Activated naive CD4-positive, alpha-beta T cell treated with Interleukin-2 at 50 U/mL for 16 hours (primary cell): ENCODE results near the gene COX10.
"Not testable (repeated sequence)": the region's sequence is repeated elsewhere in the genome, so short reads cannot be mapped to it uniquely, and the experiment has no call there.

Source experiments
- DNase-seq: peaks from one replicate; pipeline ENCODE4 v3.0.0-alpha.2; 2020

Gene COX10

DNA sequence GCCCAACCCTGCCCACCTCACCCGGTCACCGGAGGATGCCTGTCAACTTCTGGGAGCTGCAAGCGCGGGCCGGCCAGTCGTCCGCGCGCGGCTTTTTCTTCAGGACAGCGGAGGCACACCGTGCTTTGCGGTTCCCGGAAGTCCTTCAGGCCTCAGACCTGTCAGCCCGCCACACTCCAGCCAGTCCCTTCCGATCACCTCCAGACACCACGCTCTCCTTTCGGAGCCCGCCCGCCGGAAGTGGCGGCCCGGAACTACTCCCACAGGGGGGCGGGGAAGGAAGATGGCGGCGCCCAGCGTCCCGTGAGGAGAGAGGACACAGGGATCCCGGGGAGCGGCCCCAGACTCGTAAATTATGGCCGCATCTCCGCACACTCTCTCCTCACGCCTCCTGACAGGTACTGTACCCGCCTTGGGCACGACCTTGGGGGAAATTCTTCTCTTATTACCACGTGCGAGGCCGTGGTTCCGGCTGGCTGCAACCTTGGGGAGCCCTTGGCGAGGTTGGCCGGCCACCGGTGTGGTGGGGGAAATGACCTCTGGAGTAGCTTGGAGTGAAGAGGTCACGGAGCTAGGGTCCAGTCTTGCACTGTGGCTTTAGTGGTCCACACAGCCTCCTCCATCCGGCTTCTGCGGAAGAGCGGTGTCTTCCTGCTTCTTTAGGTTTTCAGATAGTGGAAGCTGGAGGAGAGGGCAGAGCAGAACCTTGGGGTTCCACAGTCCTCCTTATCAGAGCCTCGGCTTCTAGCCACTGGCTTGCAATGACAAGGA, at the start of gene COX10:
Gene COX10, plus strand, starts transcription at position 254 of the 771 bp plus-strand sequence. Its CDS starts 102 bp downstream, at position 356.
- DNase-seq: peak; percentile 89

DNA sequence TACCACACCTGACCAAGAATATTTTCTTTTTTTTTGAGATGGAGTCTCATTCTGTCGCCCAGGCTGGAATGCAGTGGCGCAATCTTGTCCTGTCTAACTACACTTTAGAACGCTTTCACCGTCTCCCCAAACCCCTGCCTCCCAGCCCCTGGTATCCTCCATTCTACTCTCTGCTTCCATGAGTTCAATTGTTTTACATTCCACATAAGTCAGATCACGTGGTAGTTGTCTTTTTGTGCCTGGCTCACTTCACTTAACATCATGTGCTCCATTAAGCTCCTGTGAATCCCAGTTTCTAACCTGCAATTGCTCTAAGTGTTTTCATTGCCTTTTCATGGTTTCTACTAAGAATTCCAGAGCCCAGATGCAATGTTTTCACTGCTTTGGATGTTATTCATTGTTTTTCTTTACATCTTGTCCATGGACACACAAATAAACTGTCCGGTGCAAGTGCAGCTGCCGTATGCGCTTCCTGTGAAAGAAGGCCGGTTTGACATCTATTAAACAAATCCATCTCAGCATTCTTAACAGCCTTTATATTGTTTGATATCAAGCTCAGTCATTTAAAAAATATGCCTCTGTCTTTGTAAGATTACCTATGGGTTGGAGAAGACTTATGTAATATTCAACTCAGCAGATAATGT, 47.5 kb upstream of the COX10 start:
- DNase-seq: not testable (repeated sequence)

DNA sequence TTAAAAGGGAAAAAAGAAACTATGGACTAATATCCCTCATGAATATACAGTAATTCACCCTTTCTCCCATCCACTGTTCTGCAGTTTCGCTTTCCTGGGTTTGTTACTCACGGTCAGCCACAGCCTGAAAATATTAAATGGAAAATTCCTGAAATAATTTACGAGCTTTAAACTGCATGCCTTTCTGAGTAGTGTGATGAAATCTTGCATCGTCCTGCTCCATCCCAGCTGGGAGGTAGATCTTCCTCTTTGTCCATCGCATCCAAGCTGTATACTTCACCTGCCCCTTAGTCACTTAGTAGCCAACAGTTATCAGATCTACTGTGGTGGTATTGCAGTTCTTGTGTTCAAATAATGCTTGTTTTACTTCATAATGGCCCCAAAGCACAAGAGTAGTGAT, 39.5 kb upstream of the COX10 start:
- not testable (repeated sequence) for DNase-seq

DNA sequence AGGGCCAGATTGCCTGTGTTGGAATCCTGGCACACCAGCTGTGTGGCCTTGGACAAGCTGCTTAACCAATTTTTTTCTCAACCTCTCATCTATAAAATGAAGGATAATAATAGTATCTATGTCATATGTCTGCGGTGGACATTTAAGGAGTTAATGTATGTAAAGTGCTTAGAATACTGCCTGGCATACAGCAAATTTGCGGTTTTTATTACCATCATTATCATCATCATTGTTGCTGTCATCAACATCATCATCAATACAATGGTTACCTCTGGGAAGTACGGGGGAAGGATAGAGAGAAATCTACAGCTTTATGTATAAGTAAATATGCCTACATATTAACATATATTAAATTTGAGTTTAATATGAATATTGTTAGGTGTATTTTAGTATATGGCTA, 37.1 kb upstream of the COX10 start:
- DNase-seq: no peak

DNA sequence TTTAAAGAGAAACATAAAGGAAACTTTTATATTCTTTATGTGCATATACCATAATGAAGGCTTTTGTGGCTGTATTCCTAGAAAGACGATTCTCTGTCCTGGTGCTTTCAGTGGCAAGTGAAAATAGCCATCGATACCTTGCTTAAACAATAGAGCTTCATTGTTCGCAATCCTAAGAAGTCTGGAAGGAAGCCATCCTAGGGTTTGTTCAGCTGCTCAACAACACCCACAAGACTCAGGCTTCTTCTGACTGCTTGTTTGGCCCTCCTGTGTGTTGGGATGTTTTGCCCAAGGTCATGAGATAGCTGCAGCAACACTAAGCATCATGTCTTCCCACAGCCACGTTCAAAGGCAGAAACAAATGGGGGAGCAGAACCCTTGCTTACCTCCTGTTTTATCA, 36.1 kb upstream of the COX10 start:
- DNase-seq: no peak

DNA sequence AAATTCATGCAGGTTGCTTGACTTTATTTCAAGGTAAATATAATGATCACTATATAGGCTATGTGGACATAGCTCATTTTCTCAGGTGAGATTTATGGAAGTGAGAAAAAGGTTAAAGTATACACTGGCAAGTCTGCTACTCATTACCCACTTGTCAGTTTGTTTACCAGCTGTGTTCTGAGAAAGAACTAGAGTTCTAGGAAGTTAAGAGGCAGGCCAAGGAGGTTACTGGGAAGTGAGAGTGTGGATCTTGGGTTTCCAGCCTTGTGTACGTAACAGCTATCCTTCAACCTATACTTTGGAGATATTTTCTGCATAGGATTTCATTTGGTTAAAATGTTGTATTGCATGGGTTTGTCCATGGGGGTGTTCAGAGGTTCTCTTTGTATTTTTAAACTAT, 31.9 kb upstream of the COX10 start:
- no peak for DNase-seq

DNA sequence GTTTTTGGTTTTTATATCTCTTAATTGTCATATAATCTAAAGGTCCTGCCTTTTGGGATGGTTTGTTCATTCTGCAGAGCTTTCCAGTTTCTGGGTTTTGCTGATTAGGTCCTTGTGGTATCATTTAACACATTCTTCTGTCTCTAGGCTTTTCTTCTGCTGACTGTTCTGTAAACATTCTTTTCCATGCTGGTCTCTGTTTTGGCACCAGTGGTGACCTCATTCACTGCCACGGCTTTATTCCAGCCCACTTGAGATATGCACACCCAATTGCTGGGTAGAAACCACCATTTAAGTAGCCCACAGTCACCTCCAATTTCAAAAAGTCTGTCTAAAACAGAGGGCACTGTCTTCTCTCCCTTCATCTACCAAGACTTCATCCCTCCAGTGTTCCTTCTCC, 31.1 kb upstream of the COX10 start:
- DNase-seq: no peak

DNA sequence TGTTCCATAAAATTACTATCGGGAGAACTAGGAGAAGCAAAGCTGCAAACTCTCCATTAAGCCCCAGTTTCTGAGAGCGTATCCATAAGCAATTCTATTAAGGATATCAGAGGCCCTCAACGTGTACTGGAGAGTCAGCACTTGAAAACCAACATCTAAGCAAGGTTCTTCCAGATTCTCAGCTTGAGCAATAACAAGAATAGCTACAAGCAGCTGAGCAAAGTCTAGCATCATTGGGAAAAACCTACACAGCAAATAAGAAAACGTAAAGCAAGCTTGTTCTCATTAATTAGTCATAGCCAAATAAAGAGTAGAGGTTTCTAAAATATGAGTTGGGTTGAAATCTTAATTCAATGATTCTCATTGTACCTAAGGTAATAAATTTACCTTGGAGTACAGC, 26.9 kb upstream of the COX10 start:
- DNase-seq: no peak

DNA sequence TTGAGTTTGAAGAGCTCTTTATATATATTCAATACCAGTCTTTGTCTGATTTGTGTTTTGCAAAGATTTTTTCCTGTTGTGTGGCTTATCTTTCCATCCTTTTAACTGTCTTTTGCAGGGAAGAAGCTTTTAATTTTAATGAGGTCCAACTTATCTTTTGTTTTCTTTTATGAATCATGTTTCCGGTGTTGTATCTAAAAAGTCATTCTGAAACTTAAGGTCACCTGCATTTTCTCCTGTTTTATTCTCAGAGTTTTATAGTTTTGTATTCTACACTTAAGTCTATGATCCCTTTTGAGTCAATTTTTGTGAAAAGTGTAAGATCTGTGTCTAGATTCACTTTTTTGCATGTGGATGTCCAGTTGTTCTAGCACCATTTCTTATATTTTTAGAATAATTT, 24.6 kb upstream of the COX10 start:
- no peak for DNase-seq

DNA sequence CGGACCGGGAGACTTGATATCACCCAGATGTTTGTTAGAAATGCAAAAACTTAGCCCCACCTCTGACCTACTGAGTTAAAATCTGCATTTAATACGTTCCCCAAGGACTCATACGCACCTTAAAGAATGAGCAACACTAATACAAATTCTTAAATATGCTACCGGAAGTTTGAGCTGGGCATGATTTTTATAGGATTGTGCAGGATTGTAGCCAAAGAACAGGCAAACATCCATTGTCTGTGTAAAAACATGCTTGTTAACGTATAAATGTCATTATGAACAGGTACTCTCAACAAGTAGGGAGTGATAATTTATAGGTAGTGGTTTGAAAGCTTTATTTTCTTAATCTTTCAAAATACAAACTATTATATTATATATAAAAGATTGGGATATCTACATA, 22.3 kb upstream of the COX10 start:
- DNase-seq: no peak

DNA sequence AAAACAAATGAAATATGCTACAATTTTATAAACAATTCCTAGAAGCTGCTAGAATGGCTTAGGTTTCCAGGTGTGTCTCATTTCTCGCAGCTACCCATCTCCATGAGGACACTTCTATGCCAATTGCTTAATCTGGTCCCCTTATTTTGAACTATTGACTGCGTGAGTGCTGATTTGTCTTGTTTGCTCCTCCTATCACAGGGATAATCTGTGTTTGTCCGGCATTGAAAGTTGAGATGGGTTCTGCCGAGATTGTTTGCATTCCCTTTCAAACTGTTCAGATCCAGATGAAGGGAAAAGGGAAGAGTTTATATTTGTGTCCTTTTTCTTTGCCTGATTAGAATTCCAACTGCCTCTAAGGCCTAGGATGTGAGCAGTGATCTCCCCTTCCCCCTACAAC, 21.7 kb upstream of the COX10 start:
- DNase-seq: no peak

DNA sequence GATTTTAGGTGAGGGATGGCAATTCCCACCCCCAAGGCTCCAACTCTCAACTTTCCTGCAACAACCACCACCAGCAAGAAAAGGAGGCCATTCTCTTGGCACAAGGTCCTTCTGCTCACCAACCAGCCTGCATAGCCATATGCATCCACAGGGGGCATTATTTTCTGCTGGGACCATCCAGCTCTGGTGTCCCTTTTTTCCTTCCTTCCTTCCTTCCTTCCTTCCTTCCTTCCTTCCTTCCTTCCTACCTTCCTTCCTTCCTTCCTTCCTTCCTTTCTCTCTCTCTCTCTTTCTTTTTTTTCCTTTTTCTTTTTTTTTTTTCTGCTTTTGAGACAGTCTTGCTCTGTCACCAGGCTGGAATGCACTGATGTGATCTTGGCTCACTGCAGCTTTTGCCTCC, 21.1 kb upstream of the COX10 start:
- DNase-seq: no peak

DNA sequence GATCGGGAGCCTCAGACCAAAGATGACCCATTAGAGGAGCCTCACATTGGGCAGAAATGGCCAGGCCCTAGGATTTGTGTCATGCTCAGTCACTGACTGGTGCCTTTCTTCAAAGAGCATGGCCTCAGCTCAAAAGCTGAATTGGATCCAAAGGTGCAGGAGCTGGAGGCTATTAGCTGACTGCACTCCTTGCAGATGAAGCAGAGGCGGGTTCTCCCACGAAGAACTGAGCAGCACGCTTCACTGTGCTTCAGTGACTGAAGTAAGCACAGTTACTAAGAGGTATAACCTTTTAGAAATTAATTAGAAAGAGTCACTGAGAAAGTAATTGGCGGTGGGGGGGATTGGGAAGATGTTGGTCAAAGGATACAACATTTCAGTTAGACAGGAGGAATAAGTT, 18.7 kb upstream of the COX10 start:
- DNase-seq: no peak

DNA sequence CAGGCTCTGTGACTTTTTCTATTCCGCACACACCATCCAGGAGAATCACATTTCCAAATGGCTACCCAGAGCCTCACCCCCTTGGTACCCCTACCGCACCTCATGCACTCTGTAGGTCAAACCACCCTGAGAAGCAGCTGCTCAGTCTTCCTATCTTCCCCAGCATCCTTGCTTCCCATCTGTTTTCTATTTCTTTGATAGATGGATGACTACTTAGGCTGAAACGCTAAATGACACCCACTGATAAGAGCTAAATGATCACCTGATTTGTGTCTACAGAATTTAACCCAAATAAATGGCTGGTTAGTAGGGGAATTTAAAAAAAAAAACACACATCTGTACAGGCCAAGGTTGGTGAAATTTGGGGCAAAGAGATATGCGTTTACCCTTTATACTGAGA, 17.6 kb upstream of the COX10 start:
- DNase-seq: no peak

DNA sequence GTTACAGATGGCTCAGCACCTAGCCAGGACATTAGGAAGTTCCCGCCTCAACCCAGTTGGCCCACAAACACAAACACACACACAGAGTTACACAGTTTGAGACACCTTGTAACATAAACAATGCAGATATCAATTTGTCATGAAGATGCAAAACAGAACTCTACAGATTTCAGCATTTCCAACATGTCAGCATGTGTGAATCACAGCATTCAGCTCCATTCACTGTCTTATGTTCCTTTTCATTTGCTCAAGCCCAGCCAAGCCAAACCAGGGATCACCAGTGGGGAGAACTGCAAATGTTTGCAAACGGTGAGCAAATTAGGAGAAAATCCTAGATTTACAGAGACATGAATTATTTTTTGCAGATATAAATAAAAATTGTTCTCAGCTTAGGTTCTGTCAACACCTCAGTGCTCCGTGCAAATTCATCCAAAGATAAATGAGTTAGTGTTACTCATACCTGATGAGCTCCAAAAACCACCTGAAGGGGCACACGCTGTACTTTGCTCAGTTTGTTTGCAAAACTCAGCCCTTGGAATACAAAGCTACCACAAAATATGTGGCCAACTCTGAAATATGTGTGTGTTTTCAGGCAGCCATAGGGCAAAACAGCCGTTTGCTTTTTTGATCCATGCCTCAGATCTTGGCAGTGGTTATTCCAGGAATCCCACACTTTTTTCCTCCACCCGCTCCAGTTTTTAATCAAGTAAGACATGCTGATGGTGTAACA, 16.3 kb upstream of the COX10 start:
- no peak for DNase-seq

DNA sequence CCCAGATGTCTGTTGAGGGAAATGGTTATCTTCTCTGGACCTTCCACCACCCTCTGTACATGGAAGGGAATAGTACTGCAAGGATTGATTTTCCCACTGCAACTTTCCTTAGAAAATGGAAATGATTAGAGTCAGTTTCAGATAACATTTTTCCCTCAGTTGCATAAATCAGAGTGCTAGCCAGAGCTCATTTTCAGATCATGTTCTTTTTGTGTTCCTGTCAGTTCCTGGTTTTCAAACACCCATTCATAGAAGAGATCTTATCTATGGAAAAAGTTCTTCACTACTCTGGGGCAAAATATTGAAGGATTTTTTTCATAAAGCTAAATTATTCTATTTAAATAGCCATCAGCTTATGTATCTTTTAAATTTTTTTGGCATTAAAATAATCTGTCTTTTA, 11.7 kb upstream of the COX10 start:
- DNase-seq: no peak

DNA sequence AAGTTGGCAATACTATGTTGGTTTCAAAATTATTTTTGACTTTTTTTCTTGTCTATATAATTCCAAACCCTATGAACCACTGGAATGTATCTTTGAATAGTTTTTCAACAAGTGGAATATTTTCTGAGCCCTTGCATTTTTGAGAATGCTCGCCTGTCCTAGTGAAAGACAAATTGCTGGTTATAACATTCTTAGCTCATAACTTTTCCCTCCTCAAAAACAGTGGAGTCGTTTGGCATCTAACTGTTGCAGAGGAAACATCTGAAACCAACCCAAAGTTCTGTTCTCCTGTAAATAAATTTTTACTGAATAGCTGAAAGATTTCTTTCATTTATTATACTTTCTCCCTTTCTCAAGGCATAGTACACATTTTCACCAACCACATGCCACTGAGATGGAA, 11.3 kb upstream of the COX10 start:
- DNase-seq: no peak

DNA sequence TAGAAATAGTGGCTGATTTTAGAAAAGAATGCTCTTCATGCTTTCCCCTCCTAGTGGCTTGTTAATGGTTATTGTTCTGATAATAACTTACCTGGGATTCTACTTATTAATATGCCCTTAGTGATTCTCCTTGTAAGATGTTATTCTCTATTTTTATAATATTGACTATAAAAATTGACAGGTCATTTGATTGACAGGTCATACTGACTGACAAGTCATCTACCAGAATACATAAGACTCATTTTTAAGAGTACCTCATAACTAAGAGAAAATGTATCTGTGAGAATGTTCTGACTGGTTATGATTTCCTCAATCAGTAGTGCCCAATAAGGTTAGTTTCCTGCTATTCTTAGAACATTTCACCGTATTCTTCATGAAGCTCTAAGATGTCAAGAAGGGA, 8.6 kb upstream of the COX10 start:
- DNase-seq: no peak

DNA sequence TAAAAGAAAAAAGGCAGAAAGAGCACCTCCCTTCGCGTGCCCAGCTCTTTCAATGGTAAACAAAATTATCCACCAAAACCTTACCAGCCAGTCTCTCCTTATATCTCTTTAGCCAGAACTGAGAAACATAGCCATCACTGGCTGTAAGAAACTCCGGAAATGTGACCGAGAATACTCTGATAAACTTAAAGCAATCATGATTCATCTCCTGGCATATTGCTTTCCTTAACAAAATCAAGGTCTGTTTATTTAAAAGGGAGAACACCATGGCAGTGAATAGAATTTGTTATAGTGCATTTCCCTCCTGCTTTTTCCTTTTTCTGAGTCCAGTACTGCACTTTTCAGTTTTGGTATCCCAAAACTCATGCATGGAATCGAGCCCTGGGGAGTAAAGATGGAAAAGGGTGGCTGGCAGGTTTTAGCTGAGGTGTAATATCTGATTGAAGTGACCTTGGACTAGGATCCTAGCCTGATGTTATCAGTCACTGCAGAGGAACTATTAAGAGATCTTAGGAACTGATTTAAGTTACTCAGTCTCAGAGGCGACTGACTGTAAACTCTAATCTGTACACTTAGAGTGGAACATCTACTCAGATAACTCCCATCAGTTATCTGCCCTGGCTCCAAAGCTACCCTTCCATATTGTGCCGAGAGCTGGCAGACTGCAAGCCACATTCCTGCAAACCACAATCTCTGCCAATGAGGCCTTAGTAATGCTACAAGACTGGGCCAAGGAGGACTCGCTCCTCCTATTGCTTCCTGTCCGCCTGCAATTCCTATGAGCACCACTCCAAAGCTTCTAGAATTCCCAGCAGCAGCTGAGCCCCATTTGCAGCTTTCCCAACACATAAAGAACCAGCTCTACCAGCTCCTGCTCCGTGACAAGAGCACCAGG, 7.4 kb upstream of the COX10 start:
- no peak for DNase-seq

DNA sequence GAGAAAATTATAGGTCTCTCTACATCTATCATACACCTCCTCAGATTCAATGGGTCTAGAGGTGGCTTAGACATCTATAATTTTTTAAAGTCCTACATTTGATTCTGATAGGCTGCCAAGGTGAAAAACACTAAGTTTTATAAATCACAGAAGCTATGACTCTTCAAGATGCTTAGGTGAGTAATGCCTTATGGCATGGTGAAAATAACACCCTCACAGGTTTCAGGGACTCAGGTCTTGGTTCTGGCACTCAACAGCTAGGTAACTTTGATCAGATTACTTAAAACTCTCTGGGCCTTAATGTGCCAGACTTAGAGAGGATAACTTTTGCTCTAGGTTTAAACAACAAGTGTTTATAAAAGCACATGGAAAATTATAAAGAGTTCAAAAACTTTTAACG, 2.0 kb upstream of the COX10 start:
- no peak for DNase-seq

DNA sequence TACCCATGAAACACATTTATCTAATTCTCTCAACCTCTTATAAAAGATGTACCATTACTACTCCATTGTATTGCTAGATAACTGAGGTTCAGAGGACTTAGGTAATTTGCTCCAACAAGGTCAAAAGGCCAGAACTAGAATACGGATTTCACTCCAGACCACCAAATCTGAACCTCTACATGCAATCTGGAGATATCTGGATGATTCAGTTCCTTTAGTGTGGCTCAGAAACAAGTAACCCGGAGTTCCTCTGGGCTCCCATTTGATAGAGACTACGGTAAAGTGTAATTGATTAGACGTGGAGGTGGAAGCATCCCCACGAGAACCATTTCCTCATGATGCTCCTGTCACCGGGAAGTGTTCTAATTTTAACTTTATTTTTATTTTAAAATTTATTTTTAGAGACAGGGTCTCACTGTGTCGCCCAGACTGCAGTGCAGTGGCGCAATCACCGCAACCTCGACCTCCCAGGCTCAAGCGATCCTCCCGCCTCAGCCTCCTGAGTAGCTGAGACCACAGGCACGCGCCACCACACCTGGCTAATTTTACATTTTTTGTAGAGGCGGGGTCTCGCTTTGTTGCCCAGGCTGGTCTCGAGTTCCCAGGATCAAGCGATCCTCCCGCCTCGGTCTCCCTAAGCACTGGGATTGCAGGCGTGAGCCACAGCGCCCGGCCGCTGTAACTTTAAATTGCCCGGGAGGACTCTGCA, 608 bp upstream of the COX10 start:
- no peak for DNase-seq

DNA sequence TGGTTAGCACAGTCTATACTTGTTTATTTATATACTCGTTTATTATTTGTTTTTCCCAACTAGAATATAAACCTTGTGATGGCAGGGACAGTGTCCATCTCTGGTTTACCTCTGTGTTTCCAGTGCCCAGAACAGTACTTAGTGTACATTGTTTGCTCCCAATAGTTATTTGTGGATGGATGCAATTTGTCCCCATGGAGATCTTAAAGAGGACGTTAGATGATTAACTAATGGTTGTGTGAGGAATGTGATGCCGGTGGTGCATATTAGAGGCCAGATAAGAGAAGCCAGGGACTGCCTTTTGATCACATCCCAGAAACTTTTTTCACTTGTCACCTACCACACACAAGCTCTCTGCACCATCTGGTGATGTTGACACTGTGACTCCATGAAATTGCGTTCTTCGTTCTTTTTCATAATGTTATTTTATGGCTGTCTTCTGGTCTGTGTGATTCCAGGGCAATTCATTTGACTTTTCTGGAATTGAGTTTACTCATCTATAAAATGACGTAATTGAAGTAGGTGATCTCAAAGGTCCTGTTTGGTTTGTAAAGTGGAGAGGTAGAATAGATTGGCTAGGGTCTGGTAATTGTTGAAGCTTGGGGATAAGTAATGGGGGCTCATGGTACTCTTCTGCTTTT, 1.2 kb downstream of the COX10 start:
- DNase-seq: no peak
